ENCODE data around the gene DNAH2. TPM values are rescaled to one million over a fixed set of nuclear protein-coding genes. Genes with fewer than 3 reads are reported as not detected.

Gene DNAH2
- total RNA-seq, 1 experiment from 2014 or later: 0.26 TPM

DNA sequence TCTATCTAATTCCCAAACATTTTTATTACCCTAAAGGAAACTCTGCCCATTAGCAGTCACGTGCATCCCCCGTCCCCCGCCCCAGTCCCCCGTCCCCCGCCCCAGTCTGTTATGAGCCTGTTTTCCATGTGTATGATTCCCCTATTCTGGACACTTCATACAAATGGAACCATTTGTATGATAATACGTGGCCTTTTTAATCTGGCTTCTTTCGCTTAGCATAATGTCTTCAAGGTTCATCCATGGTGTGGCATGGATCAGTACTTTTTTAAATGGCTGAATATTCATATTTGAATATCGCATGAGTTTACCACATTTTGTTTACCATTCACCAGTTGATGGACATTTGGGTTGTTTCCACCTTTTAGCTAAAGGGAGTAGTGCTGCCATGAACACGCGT is 49.5 kb downstream of the DNAH2 start:
- Mint-ChIP-seq H3K27me3 (ENCODE audit: unreplicated experiment) (peaks cover 15% of the 10 kb centered on the region), H3K4me3 (ENCODE audit: low read depth, unreplicated experiment) (no peak overlapping the region), H3K36me3 (ENCODE audit: insufficient read depth, unreplicated experiment) (no peaks in the 10 kb centered on the region), H3K27ac (ENCODE audit: unreplicated experiment) (no peak overlapping the region), H3K4me1 (ENCODE audit: low read depth, unreplicated experiment) (peaks cover 11% of the 10 kb centered on the region), H3K9me3 (ENCODE audit: low read depth, unreplicated experiment) (no peaks in the 10 kb centered on the region)
- no TSS peak for BruUV-seq (replicated peaks)
- TF ChIP-seq, protein P1, sequence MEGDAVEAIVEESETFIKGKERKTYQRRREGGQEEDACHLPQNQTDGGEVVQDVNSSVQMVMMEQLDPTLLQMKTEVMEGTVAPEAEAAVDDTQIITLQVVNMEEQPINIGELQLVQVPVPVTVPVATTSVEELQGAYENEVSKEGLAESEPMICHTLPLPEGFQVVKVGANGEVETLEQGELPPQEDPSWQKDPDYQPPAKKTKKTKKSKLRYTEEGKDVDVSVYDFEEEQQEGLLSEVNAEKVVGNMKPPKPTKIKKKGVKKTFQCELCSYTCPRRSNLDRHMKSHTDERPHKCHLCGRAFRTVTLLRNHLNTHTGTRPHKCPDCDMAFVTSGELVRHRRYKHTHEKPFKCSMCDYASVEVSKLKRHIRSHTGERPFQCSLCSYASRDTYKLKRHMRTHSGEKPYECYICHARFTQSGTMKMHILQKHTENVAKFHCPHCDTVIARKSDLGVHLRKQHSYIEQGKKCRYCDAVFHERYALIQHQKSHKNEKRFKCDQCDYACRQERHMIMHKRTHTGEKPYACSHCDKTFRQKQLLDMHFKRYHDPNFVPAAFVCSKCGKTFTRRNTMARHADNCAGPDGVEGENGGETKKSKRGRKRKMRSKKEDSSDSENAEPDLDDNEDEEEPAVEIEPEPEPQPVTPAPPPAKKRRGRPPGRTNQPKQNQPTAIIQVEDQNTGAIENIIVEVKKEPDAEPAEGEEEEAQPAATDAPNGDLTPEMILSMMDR (IDR thresholded peaks at IDR 0.05; ENCODE audit: unreplicated experiment): no peak
- intact Hi-C loops (cut with micrococcal nuclease; ENCODE audit: unreplicated experiment): no loop called here
- CTCF ChIA-PET: interaction anchor here (0.6 kb wide), 1 partner anchor 15 kb away, joined by 5 read pairs; no protein-coding TSS in a partner anchor
- DNase-seq: no peak

DNA sequence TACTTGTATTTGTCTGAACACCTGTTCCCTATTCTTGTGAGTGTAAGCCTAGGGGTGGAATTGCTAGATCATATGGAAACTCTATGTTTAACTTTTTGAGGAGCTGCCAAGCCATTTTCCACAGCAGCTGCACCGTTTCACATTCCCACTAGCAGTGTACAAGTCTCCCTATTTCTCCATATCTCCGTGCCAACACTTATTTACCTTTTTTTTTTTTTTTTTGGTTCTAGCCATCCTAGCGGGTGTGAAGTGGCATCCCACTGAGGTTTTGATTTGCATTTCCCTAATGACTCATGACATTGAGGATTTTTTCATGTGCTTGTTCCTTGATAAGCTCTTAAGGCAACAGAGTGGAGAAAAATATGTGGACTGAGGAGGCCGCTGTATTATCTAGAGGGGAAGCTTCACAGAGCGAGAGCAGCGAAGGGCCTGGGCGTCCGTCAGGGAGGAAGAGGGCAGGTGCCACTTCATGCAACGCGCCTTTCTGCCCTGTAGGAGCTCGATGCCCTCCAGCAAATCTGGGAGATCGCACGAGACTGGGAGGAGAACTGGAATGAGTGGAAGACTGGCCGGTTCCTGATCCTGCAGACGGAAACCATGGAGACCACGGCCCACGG is 50.0 kb downstream of the DNAH2 start:
- intact Hi-C loops (cut with micrococcal nuclease; ENCODE audit: unreplicated experiment): no loop called here
- Mint-ChIP-seq H3K4me1 (ENCODE audit: low read depth, unreplicated experiment) (peaks cover 11% of the 10 kb centered on the region), H3K27me3 (ENCODE audit: unreplicated experiment) (peaks cover 15% of the 10 kb centered on the region), H3K9me3 (ENCODE audit: low read depth, unreplicated experiment) (no peaks in the 10 kb centered on the region), H3K4me3 (ENCODE audit: low read depth, unreplicated experiment) (no peak overlapping the region), H3K27ac (ENCODE audit: unreplicated experiment) (no peak overlapping the region), H3K36me3 (ENCODE audit: insufficient read depth, unreplicated experiment) (no peaks in the 10 kb centered on the region)
- TF ChIP-seq, protein P1 (IDR thresholded peaks at IDR 0.05; ENCODE audit: unreplicated experiment): no peak
- no TSS peak for BruUV-seq (replicated peaks)
- CTCF ChIA-PET: interaction anchor here (0.6 to 0.7 kb wide), 3 partner anchors 14 to 526 kb away, joined by 3 to 5 read pairs (median 4); no protein-coding TSS in a partner anchor
- peak; percentile 4 for DNase-seq

DNA sequence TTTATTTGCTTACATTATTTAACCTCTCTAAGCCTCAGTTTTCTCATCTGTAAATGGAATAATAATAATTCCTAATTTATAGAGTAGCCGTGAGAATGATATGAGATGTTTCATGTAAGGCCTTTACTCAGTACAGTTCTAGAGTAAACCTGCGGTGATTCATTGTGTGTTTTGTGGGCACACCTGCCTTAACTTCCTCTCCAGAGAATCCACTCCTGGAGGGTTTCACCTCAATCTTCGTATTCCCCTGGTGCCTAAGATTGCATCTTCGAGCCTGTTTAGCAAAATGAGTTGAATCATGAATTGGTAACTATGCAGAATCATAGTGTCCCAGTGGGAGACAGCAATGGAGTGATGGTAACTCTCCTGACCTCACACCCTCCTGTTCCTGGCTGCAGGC is 52.3 kb downstream of the DNAH2 start:
- no TSS peak for BruUV-seq (replicated peaks)
- DNase-seq: no peak
- CTCF ChIA-PET: no interaction called here

DNA sequence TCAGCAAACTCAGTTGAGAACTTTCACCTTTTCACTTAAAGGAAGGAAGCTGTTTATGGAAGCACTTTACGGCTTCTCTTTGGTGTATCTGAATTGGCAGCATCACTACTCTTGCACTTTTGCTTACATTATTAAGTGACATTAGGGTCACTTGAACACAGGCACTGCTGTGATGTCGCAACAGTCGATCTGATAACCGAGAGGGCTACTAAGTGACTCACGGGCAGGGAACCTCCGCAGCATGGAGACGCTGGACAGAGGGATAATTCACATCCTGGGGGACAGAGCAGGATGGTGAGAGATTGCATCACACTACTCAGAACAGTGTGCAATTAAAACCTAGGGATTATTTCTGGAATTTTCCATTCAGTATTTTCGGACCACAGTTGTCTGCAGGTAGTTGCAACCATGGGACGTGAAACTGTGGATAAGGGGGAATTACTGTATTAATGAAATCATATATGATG is 56.5 kb downstream of the DNAH2 start:
- Mint-ChIP-seq H3K27me3 (ENCODE audit: unreplicated experiment) (peaks cover 20% of the 10 kb centered on the region), H3K9me3 (ENCODE audit: low read depth, unreplicated experiment) (no peaks in the 10 kb centered on the region), H3K4me1 (ENCODE audit: low read depth, unreplicated experiment) (peaks cover 14% of the 10 kb centered on the region), H3K4me3 (ENCODE audit: low read depth, unreplicated experiment) (no peak overlapping the region), H3K36me3 (ENCODE audit: insufficient read depth, unreplicated experiment) (peaks cover 5% of the 10 kb centered on the region), H3K27ac (ENCODE audit: unreplicated experiment) (peak overlapping the region; percentile 39)
- CTCF ChIA-PET: no interaction called here
- intact Hi-C loops (cut with micrococcal nuclease; ENCODE audit: unreplicated experiment): no loop called here
- TF ChIP-seq, protein P1 (IDR thresholded peaks at IDR 0.05; ENCODE audit: unreplicated experiment): no peak
- BruUV-seq (replicated peaks): no TSS peak
- peak; percentile 53 for DNase-seq

More for the DNA sequence above, 52.3 kb downstream of the DNAH2 start:
- Mint-ChIP-seq H3K4me1 (ENCODE audit: low read depth, unreplicated experiment) (peaks cover 24% of the 10 kb centered on the region), H3K4me3 (ENCODE audit: low read depth, unreplicated experiment) (no peak overlapping the region), H3K36me3 (ENCODE audit: insufficient read depth, unreplicated experiment) (peaks cover 5% of the 10 kb centered on the region), H3K27ac (ENCODE audit: unreplicated experiment) (no peak overlapping the region), H3K9me3 (ENCODE audit: low read depth, unreplicated experiment) (no peaks in the 10 kb centered on the region), H3K27me3 (ENCODE audit: unreplicated experiment) (peaks cover 15% of the 10 kb centered on the region)
- intact Hi-C loops (cut with micrococcal nuclease; ENCODE audit: unreplicated experiment): no loop called here
- TF ChIP-seq, protein P1 (IDR thresholded peaks at IDR 0.05; ENCODE audit: unreplicated experiment): no peak
